ENCODE data around the gene ZNF827. TPM values are rescaled to one million over a fixed set of nuclear protein-coding genes. Genes with fewer than 3 reads are reported as not detected.

Gene ZNF827
- total RNA-seq, 4 donors from 2014 or later: 2.6 to 17.9 (median 3.7) TPM

GRCh38 chr4:145873901-145874300 is 64.7 kb downstream of the ZNF827 start:
- no peak for TF ChIP-seq CTCF (IDR thresholded peaks at IDR 0.05)
- TF ChIP-seq POLR2A (IDR thresholded peaks at IDR 0.05): no peak
- no peak overlapping the region for H3K4me3 ChIP-seq (ENCODE audit: low read depth, poor library complexity, severe bottlenecking)
- no peak for DNase-seq (ENCODE audit: low spot score in 2 of 2)
- intact Hi-C loops (cut with DNase I; ENCODE audit: low total_unique reads): no loop called here

GRCh38 chr4:145871209-145871608 is 67.4 kb downstream of the ZNF827 start:
- no peak for TF ChIP-seq CTCF (IDR thresholded peaks at IDR 0.05)
- TF ChIP-seq POLR2A (IDR thresholded peaks at IDR 0.05): no peak
- no peak for DNase-seq (ENCODE audit: low spot score in 2 of 2)
- H3K4me3 ChIP-seq (ENCODE audit: low read depth, poor library complexity, severe bottlenecking): no peak overlapping the region
- intact Hi-C loops (cut with DNase I; ENCODE audit: low total_unique reads): no loop called here

- WGBS, 2 donors: 59 to 64% methylated on average over 9 of the region's 9 CpGs
- intact Hi-C loops (cut with DNase I; ENCODE audit: low total_unique reads): no loop called here
Measured at GRCh38 chr4:145870155-145871020, 68.2 kb downstream of the ZNF827 start.

GRCh38 chr4:145868637-145869409 is 69.8 kb downstream of the ZNF827 start:
- WGBS, 2 donors: 18 to 30% methylated on average over 1 of the region's 1 CpG
- intact Hi-C loops (cut with DNase I; ENCODE audit: low total_unique reads): no loop called here
- H3K4me3 ChIP-seq (ENCODE audit: low read depth, poor library complexity, severe bottlenecking): no peak overlapping the region
- DNase-seq (ENCODE audit: low spot score in 2 of 2): no peak
- TF ChIP-seq POLR2A (IDR thresholded peaks at IDR 0.05): no peak
- TF ChIP-seq CTCF (IDR thresholded peaks at IDR 0.05): no peak

More at GRCh38 chr4:145870155-145871020, 68.2 kb downstream of the ZNF827 start:
- DNase-seq (ENCODE audit: low spot score in 2 of 2): no peak
- TF ChIP-seq POLR2A (IDR thresholded peaks at IDR 0.05) (no peak), CTCF (IDR thresholded peaks at IDR 0.05) (no peak)
- no peak overlapping the region for H3K4me3 ChIP-seq (ENCODE audit: low read depth, poor library complexity, severe bottlenecking)

GRCh38 chr4:145867406-145867805 is 71.2 kb downstream of the ZNF827 start:
- DNase-seq (ENCODE audit: low spot score in 2 of 2): no peak
- TF ChIP-seq CTCF (IDR thresholded peaks at IDR 0.05) (no peak), POLR2A (IDR thresholded peaks at IDR 0.05) (no peak)
- intact Hi-C loops (cut with DNase I; ENCODE audit: low total_unique reads): no loop called here
- no peak overlapping the region for H3K4me3 ChIP-seq (ENCODE audit: low read depth, poor library complexity, severe bottlenecking)

Measured in lower leg skin (tissue), 4 donors.